B cell (primary cell): ENCODE measurements around the gene SETD6. TPM values are rescaled to one million over a fixed set of nuclear protein-coding genes. Genes with fewer than 3 reads are reported as not detected.

Experiments used
- ATAC-seq: fragments of 200-7000 bp; cut with Tn5 transposase; one replicate; pipeline ENCODE4 v1.10.0; 2021; ENCODE audit warnings: low read depth, mild to moderate bottlenecking, moderate number of reproducible peaks, moderate library complexity
- CTCF ChIA-PET: fragments of 350-600 bp; sonication (Branson Sonifier 250); formaldehyde crosslinking; loops from one replicate; lab custom pipeline; 2021; ENCODE audit warnings: antibody characterized with exemption, inconsistent platforms; lab: Charles Lee
- POLR2A ChIA-PET: fragments of 350-600 bp; sonication (Branson Sonifier 250); formaldehyde crosslinking; loops from one replicate; lab custom pipeline; 2021; ENCODE audit warnings: antibody characterized with exemption; lab: Charles Lee
- DNase-seq: peaks from one replicate; pipeline ENCODE4 v3.0.0; 2013
- H2AFZ ChIP-seq: 2 replicates; pipeline ENCODE4 v1.6.1; 2012; ENCODE audit warnings: mild to moderate bottlenecking, low read depth, low read length; ENCODE audit not compliant: insufficient read depth, poor library complexity, severe bottlenecking
- H3K27ac ChIP-seq, 2 donors: 1 replicate in 1 of 2; 2 replicates in 1 of 2; pipeline ENCODE4 v1.5.1; 2012 to 2013; ENCODE audit warnings: low read length in 2 of 2, mild to moderate bottlenecking in 2 of 2, moderate library complexity in 1 of 2
- H3K27me3 ChIP-seq, 4 experiments: fragments of 200-600 bp in 1 of 4; sonication (generic) in 1 of 4; replicated peaks in 1 of 4; 1 replicate in 2 of 4; 2 replicates in 2 of 4; pipeline versions ENCODE4 v1.6.1 to v1.7.0; 2013 to 2016; ENCODE audit warnings: low read length in 3 of 4, mild to moderate bottlenecking in 2 of 4, mixed read lengths in 1 of 4, moderate library complexity in 1 of 4; ENCODE audit not compliant: insufficient read depth in 4 of 4, control insufficient read depth in 3 of 4; ENCODE audit errors: control extremely low read depth in 1 of 4
- H3K36me3 ChIP-seq, 2 experiments: replicated peaks in 1 of 2; 1 replicate in 1 of 2; 2 replicates in 1 of 2; pipeline versions ENCODE4 v1.6.1 to v1.7.1; 2013; ENCODE audit warnings: low read length in 1 of 2; ENCODE audit not compliant: insufficient read depth in 2 of 2, control insufficient read depth in 1 of 2; ENCODE audit errors: control extremely low read depth in 1 of 2, extremely low read depth in 1 of 2
- H3K4me1 ChIP-seq, 2 donors: fragments of 200-600 bp in 1 of 2; sonication (generic) in 1 of 2; 1 replicate in 1 of 2; 2 replicates in 1 of 2; pipeline versions ENCODE4 v1.5.1 to v1.6.1; 2013 to 2017; ENCODE audit warnings: low read length in 2 of 2; ENCODE audit not compliant: control insufficient read depth in 2 of 2, insufficient read depth in 2 of 2
- H3K4me2 ChIP-seq: replicated peaks from 2 replicates; pipeline ENCODE3; 2012; ENCODE audit warnings: mild to moderate bottlenecking, low read depth, low read length; ENCODE audit not compliant: poor library complexity, severe bottlenecking
- H3K4me3 ChIP-seq, 5 experiments: fragments of 200-600 bp in 1 of 5; sonication (generic) in 1 of 5; 1 replicate in 3 of 5; 2 replicates in 2 of 5; pipeline versions ENCODE4 v1.5.1 to v1.7.0; 2011 to 2016; ENCODE audit warnings: low read length in 4 of 5, mild to moderate bottlenecking in 4 of 5, low read depth in 2 of 5, control low read depth in 1 of 5, moderate library complexity in 1 of 5; ENCODE audit not compliant: insufficient read depth in 1 of 5; ENCODE audit errors: control extremely low read depth in 1 of 5, extremely low read depth in 1 of 5
- H3K79me2 ChIP-seq: fragments of 200-600 bp; sonication (generic); one replicate; pipeline ENCODE4 v1.6.0; 2016; ENCODE audit warnings: low read length; ENCODE audit not compliant: control insufficient read depth, insufficient read depth
- H3K9ac ChIP-seq: fragments of 200-600 bp; sonication (generic); 2 replicates; pipeline ENCODE4 v1.6.1; 2017; ENCODE audit warnings: mild to moderate bottlenecking, low read length, moderate library complexity
- H3K9me3 ChIP-seq, 3 donors: one replicate each; pipeline versions ENCODE4 v1.6.1 to v1.7.1; 2013; ENCODE audit warnings: low read length in 2 of 3; ENCODE audit not compliant: control insufficient read depth in 2 of 3, insufficient read depth in 1 of 3; ENCODE audit errors: control extremely low read depth in 1 of 3
- H4K20me1 ChIP-seq: 2 replicates; pipeline ENCODE4 v1.6.0; 2012; ENCODE audit warnings: mild to moderate bottlenecking, low read length; ENCODE audit not compliant: insufficient read depth, control insufficient read depth, poor library complexity, severe bottlenecking
- H3K27ac Mint-ChIP-seq: one replicate; pipeline ENCODE4 v1.8.0; 2021; ENCODE audit warnings: mixed read lengths
- H3K27me3 Mint-ChIP-seq: one replicate; pipeline ENCODE4 v1.8.0; 2021; ENCODE audit warnings: mixed read lengths
- H3K4me1 Mint-ChIP-seq: one replicate; pipeline ENCODE4 v1.8.0; 2021; ENCODE audit warnings: mixed read lengths
- H3K4me3 Mint-ChIP-seq: one replicate; pipeline ENCODE4 v1.8.0; 2021; ENCODE audit warnings: mixed read lengths
- H3K9me3 Mint-ChIP-seq: one replicate; pipeline ENCODE4 v1.8.0; 2022; ENCODE audit warnings: mixed read lengths; ENCODE audit not compliant: insufficient read depth
- CTCF ChIP-seq: fragments of 200-600 bp; IDR thresholded peaks from one replicate; pipeline ENCODE4 v1.8.0; 2022; ENCODE audit warnings: antibody characterized with exemption, mild to moderate bottlenecking
- EZH2 ChIP-seq: IDR thresholded peaks from 2 replicates; pipeline ENCODE4 v1.6.1; 2012; ENCODE audit warnings: borderline replicate concordance, low read depth, mild to moderate bottlenecking, moderate library complexity, low read length; ENCODE audit not compliant: insufficient read depth, poor library complexity, severe bottlenecking
- WGBS: methylation state at CpG from one replicate; pipeline ENCODE4 v1.1.5; 2013; ENCODE audit warnings: missing lambda C conversion rate; ENCODE audit not compliant: insufficient coverage; 5-methylcytosine and 5-hydroxymethylcytosine counted together
- intact Hi-C: fragments of 100-400 bp; cut with micrococcal nuclease; formaldehyde crosslinking; loops from one replicate; pipeline ENCODE4 v1.10.0; 2022
- polyA plus RNA-seq: library from polyadenylated mRNA; depleted of rRNA; stranded (reverse); fragments of >200 nt; gene quantifications from 2 replicates; pipeline ENCODE4 v1.2.3, GENCODE V29; 2012
- total RNA-seq, 2 donors: library from RNA; stranded (reverse); fragments of 120-200 nt in 1 of 2; gene quantifications; 1 replicate in 1 of 2; 2 replicates in 1 of 2; pipeline versions ENCODE4 v1.2.3 to v1.2.4, GENCODE V29; 2013 to 2022

Gene SETD6
- total and polyA plus RNA-seq, 2 donors (not counting 1 experiment from before 2014, with no cell fraction given), result 24.2 to 37.4 TPM

GRCh38 chr16:58500430-58501241 is 14.7 kb upstream of the SETD6 start:
- Histone ChIP-seq H3K27me3 (peaks cover 0 to 47% (median 17%) of the 10 kb centered on the region in 4 experiments), H3K9me3 (peaks cover 0 to 12% (median 0%) of the 10 kb centered on the region in 3 donors), H3K79me2 (no peaks in the 10 kb centered on the region), H3K4me3 (peak overlapping the region in 4 of 5 experiments; percentile 55 to 73 (median 58)), H2AFZ (peak overlapping the region; percentile 75), H3K4me2 (peak overlapping the region; percentile 98), H4K20me1 (no peaks in the 10 kb centered on the region), H3K27ac (no peak overlapping the region), H3K36me3 (no peaks in the 10 kb centered on the region), H3K9ac (peak overlapping the region; percentile 71), H3K4me1 (peaks cover 23 to 25% of the 10 kb centered on the region in 2 donors)
- intact Hi-C loops, result loop anchor here (1.0 kb wide), 1 partner anchor 15 kb away; the partner anchor contains the start of gene SETD6
- Mint-ChIP-seq H3K27ac (no peak overlapping the region), H3K27me3 (peaks cover 23% of the 10 kb centered on the region), H3K4me1 (peaks cover 22% of the 10 kb centered on the region), H3K4me3 (peak overlapping the region; percentile 89), H3K9me3 (no peaks in the 10 kb centered on the region)
- ATAC-seq (peak; percentile 9), DNase-seq (no peak)
- WGBS, result 8% methylated on average over 36 of the region's 36 CpGs
- ChIA-PET CTCF (interaction anchor here (0.8 to 1.9 kb wide), 4 partner anchors 11 to 164 kb away, joined by 3 to 4 read pairs (median 3); no protein-coding TSS in a partner anchor), POLR2A (no interaction called here)
- TF ChIP-seq CTCF (no peak), EZH2 (no peak)
